HFF-Myc (cell line): ENCODE data around the gene AMOT.
"Not testable (repeated sequence)": the region's sequence is repeated elsewhere in the genome, so short reads cannot be mapped to it uniquely, and the experiment has no call there.

Experiments
- DNase-seq: peaks from one replicate; pipeline ENCODE4 v3.0.0-alpha.2; 2011; ENCODE audit warnings: low read depth; ENCODE audit errors: extremely low read depth
- H3K4me3 ChIP-seq: replicated peaks from 2 replicates; pipeline ENCODE4 v1.5.1; 2011; ENCODE audit warnings: low read depth, mild to moderate bottlenecking, control low read depth, low read length
- TF ChIP-seq, protein P1 (sequence below): IDR thresholded peaks from 2 replicates; pipeline ENCODE4 v1.5.1; 2012; ENCODE audit warnings: mild to moderate bottlenecking, low read depth, low read length, control low read depth; ENCODE audit errors: missing control alignments

AMOT gene

DNA sequence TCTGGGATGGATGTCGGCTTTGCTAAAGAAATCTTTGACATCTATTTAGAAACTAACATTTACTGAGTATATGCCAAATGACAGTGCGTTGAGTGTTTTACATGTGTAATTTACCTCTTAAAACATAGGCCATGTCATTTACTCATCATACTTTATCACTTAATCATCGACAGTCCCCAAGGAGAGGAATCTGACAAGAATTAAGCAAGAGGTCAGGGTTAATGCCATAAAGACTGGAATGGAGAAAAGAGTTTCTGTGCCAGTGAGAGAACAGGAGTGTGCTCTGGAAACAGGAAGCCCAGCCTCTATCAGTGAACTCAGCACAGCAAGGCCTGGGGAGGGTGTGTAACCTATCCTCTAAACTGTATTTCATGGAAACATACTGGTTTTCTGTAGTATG, 28.0 kb upstream of the AMOT start:
- no peak for DNase-seq
- TF ChIP-seq, protein P1, sequence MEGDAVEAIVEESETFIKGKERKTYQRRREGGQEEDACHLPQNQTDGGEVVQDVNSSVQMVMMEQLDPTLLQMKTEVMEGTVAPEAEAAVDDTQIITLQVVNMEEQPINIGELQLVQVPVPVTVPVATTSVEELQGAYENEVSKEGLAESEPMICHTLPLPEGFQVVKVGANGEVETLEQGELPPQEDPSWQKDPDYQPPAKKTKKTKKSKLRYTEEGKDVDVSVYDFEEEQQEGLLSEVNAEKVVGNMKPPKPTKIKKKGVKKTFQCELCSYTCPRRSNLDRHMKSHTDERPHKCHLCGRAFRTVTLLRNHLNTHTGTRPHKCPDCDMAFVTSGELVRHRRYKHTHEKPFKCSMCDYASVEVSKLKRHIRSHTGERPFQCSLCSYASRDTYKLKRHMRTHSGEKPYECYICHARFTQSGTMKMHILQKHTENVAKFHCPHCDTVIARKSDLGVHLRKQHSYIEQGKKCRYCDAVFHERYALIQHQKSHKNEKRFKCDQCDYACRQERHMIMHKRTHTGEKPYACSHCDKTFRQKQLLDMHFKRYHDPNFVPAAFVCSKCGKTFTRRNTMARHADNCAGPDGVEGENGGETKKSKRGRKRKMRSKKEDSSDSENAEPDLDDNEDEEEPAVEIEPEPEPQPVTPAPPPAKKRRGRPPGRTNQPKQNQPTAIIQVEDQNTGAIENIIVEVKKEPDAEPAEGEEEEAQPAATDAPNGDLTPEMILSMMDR = no peak
- no peak overlapping the region for H3K4me3 ChIP-seq

DNA sequence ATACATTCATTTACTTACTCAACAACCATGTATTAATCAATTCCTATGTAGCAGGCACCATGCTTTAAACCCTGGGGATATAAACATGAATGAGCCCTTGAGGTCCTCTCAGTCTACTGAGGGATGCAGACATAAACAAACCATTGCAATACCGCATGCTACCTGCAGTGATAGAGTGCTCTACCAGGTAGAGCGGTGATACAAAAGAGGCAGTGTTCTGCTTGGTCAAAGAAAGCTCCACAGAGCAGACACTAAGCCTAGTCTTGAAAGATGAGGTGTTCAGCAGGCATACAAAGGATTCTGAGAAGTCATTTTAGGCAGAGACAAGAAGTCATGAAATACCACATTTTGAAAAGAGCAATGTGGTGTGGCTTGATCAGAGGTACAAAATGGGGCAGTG, 26.9 kb upstream of the AMOT start:
- TF ChIP-seq, protein P1 = no peak
- DNase-seq = no peak
- no peak overlapping the region for H3K4me3 ChIP-seq

GRCh38 chrX:112866175-112866574, 25.5 kb upstream of the AMOT start:
- TF ChIP-seq, protein P1 = no peak
- no peak for DNase-seq
- H3K4me3 ChIP-seq = no peak overlapping the region

DNA sequence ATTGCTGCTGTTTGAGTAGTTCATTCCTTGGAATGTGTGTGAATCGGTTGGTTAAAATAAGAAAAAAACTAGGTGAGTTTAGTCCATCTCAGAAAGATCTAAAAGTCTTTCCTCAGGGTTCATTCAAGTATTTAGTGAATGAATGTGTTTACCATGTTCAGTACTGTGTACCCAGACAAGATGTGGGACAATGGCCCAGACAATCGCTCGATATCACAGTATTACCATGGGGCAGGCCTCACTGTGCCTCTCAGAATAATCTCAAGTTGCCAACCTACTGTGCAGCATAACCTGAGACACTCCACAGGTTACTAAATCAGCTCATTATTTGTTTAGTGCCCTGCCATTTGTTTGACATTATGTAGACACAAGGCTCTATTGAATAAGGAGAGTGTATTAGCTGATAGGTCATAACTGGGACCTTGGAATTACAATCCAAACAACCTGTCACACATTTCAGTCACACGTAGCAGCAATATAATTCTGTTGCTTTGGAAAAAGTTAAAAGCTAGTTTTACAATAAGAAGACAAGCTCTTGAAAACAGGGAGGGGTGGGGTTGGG, 24.9 kb upstream of the AMOT start:
- TF ChIP-seq, protein P1 = no peak
- no peak for DNase-seq
- H3K4me3 ChIP-seq = no peak overlapping the region

GRCh38 chrX:112863850-112864249, 23.2 kb upstream of the AMOT start:
- no peak for DNase-seq
- H3K4me3 ChIP-seq = no peak overlapping the region
- TF ChIP-seq, protein P1 = no peak

DNA sequence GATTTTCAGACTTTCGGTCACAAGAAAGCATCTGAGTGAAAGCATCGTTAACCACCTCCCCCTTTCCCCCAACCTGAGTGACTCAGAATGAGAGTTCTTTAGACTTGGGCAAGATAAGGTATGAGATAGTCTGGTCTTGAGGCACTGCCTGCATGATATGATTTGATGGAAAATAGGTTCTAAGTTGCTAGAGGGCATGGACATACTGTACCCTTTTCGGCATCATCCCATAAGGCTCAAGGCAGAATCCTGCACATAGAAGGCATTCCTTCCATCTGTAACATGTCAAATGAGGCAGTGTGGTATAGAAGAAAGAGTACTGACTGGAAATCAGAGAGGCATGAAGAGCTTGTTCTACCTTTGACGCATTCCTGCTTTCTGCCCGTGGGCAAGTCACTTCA, 16.8 kb upstream of the AMOT start:
- TF ChIP-seq, protein P1 = no peak
- DNase-seq = no peak
- H3K4me3 ChIP-seq = no peak overlapping the region

DNA sequence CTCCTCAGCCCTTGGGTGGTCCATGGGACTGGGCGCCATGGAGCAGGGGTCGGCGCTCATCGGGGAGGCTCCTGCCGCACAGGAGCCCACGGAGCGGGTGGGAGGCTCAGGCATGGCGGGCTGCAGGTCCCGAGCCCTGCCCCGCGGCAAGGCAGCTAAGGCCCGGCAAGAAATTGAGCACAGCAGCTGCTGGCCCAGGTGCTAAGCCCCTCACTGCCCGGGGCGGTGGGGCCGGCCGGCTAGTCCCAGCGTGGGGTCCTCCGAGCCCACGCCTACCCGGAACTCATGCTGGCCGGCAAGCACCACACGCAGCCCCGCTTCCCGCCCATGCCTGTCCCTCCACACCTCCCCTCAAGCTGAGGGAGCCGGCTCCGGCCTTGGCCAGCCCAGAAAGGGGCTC, 14.3 kb upstream of the AMOT start:
- not testable (repeated sequence) for H3K4me3 ChIP-seq, DNase-seq
